H1 (cell line): Measurements from ENCODE around the gene ASXL1.

Experiments used
- CBX5 ChIP-seq: fragments of 300-800, 300-1000 bp; sonication (generic); IDR thresholded peaks from 2 replicates; pipeline ENCODE4 v1.7.1; 2016; ENCODE audit warnings: antibody characterized with exemption, low read length, low read depth
- CEBPB ChIP-seq: IDR thresholded peaks from 2 replicates; pipeline ENCODE4 v1.6.1; 2012; ENCODE audit warnings: low read depth, low read length
- EZH2 ChIP-seq: fragments of 200-600 bp; sonication (generic); IDR thresholded peaks from 2 replicates; pipeline ENCODE4 v1.7.1; 2012; ENCODE audit warnings: low read depth, mild to moderate bottlenecking, moderate library complexity, low read length, inconsistent platforms; ENCODE audit not compliant: severe bottlenecking
- KDM5A ChIP-seq: fragments of 200-600 bp; IDR thresholded peaks from 2 replicates; pipeline ENCODE4 v1.7.1; 2012; ENCODE audit warnings: mild to moderate bottlenecking, low read length, inconsistent platforms, mixed read lengths
- NANOG ChIP-seq: IDR thresholded peaks from 2 replicates; pipeline ENCODE4 v1.6.1; 2011; ENCODE audit warnings: low read length, low read depth, mild to moderate bottlenecking, inconsistent platforms; ENCODE audit not compliant: insufficient read depth, poor library complexity, severe bottlenecking
- PHF8 ChIP-seq: fragments of 200-600 bp; sonication (generic); conservative IDR thresholded peaks from 2 replicates; pipeline ENCODE4 v1.7.1; 2012; ENCODE audit warnings: low read depth, mild to moderate bottlenecking, inconsistent platforms, low read length, moderate library complexity
- POLR2A ChIP-seq, 2 experiments: IDR thresholded peaks; 1 replicate in 1 of 2; 2 replicates in 1 of 2; pipeline ENCODE4 v1.6.1; 2011; ENCODE audit warnings: low read depth in 2 of 2, low read length in 2 of 2, mild to moderate bottlenecking in 2 of 2; ENCODE audit errors: control extremely low read depth in 1 of 2
- RAD21 ChIP-seq, 2 experiments: IDR thresholded peaks in 1 of 2; conservative IDR thresholded peaks in 1 of 2; 2 replicates each; pipeline ENCODE4 v1.6.1; 2011; ENCODE audit warnings: low read depth in 2 of 2, low read length in 2 of 2, improper control_type of control experiment in 1 of 2, inconsistent platforms in 1 of 2, mild to moderate bottlenecking in 1 of 2, moderate library complexity in 1 of 2
- TAF1 ChIP-seq: IDR thresholded peaks from 2 replicates; pipeline ENCODE4 v1.6.1; 2011; ENCODE audit warnings: mild to moderate bottlenecking, low read depth, low read length
- YY1 ChIP-seq: IDR thresholded peaks from 2 replicates; pipeline ENCODE4 v1.6.1; 2011; ENCODE audit warnings: low read depth, mild to moderate bottlenecking, low read length
- ZNF274 ChIP-seq: IDR thresholded peaks from 2 replicates; pipeline ENCODE4 v1.7.0; 2012; ENCODE audit warnings: low read length, borderline replicate concordance; ENCODE audit errors: extremely low read depth
- TF ChIP-seq, protein P1 (sequence below): IDR thresholded peaks from 2 replicates; pipeline ENCODE4 v1.6.1; 2012; ENCODE audit warnings: inconsistent platforms
- TF ChIP-seq, protein P2 (sequence below), 3 experiments: IDR thresholded peaks; 1 replicate in 2 of 3; 2 replicates in 1 of 3; pipeline versions ENCODE4 v1.5.1 to v1.6.1; 2011; ENCODE audit warnings: low read length in 3 of 3, mild to moderate bottlenecking in 3 of 3, inconsistent platforms in 2 of 3, low read depth in 1 of 3, moderate library complexity in 1 of 3; ENCODE audit not compliant: insufficient read depth in 1 of 3; ENCODE audit errors: control extremely low read depth in 1 of 3
- TF ChIP-seq, protein P3 (sequence below): IDR thresholded peaks from 2 replicates; pipeline ENCODE4 v1.6.1; 2012; ENCODE audit warnings: inconsistent platforms

DNA sequence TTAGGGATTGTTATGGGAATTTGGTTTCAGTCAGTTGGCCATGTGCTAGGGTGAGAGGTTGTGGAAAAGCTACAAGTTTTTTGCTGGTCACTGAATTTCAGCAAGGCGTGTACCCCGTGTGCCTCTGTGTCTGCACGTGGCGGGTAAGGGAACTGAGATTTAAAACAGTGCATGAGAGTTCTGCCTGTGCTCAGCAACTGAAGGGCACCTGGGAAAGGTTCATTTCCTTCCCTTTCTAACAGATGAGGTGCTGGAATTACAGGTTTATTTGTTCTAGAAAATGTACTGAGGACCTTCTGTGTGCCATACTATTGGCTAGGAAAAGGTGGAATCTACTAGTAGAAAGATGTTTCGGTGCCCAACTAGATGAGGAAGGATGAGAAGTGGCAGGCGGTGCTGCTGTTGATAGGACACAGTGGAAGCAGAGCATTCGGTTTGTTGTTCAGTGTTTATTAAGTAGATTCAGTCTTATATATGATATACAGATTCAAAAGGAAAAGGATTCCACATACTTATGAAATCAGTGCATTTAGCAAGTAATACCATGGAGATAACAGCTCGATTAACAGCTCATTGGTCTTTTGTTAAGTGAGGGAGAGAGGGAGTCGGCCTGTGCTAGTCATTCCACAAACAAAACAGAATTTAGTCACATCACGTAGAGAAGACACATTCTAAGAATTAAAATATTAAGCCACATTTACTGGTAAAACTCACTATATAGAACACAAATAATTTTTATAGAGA is 84.7 kb downstream of the ASXL1 start:
- TF ChIP-seq RAD21 (IDR thresholded peaks at IDR 0.05 in 1 of 2, conservative IDR thresholded peaks at IDR 0.05 in 1 of 2; ENCODE audit: low read depth in 2 of 2, low read length in 2 of 2) = no peak
- TF ChIP-seq YY1 = no peak
- TF ChIP-seq, protein P1, sequence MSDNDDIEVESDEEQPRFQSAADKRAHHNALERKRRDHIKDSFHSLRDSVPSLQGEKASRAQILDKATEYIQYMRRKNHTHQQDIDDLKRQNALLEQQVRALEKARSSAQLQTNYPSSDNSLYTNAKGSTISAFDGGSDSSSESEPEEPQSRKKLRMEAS = no peak
- TF ChIP-seq KDM5A = no peak
- no peak for TF ChIP-seq CBX5
- no peak for TF ChIP-seq TAF1
- TF ChIP-seq CEBPB = no peak
- TF ChIP-seq, protein P2, sequence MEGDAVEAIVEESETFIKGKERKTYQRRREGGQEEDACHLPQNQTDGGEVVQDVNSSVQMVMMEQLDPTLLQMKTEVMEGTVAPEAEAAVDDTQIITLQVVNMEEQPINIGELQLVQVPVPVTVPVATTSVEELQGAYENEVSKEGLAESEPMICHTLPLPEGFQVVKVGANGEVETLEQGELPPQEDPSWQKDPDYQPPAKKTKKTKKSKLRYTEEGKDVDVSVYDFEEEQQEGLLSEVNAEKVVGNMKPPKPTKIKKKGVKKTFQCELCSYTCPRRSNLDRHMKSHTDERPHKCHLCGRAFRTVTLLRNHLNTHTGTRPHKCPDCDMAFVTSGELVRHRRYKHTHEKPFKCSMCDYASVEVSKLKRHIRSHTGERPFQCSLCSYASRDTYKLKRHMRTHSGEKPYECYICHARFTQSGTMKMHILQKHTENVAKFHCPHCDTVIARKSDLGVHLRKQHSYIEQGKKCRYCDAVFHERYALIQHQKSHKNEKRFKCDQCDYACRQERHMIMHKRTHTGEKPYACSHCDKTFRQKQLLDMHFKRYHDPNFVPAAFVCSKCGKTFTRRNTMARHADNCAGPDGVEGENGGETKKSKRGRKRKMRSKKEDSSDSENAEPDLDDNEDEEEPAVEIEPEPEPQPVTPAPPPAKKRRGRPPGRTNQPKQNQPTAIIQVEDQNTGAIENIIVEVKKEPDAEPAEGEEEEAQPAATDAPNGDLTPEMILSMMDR (IDR thresholded peaks at IDR 0.05; ENCODE audit: control extremely low read depth in 1 of 3, insufficient read depth in 1 of 3, low read depth in 1 of 3, low read length in 3 of 3) = no peak
- TF ChIP-seq NANOG = no peak
- TF ChIP-seq, protein P3, sequence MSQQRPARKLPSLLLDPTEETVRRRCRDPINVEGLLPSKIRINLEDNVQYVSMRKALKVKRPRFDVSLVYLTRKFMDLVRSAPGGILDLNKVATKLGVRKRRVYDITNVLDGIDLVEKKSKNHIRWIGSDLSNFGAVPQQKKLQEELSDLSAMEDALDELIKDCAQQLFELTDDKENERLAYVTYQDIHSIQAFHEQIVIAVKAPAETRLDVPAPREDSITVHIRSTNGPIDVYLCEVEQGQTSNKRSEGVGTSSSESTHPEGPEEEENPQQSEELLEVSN = no peak
- no peak for TF ChIP-seq POLR2A (IDR thresholded peaks at IDR 0.05; ENCODE audit: control extremely low read depth in 1 of 2, low read depth in 2 of 2, low read length in 2 of 2)
- no peak for TF ChIP-seq PHF8
- TF ChIP-seq ZNF274 = no peak
- TF ChIP-seq EZH2 = no peak
